B cell (primary cell): ENCODE data around the gene PLXNB2. TPM values are rescaled to one million over a fixed set of nuclear protein-coding genes. Genes with fewer than 3 reads are reported as not detected.

ENCODE experiments used
- ATAC-seq: fragments of 200-7000 bp; cut with Tn5 transposase; one replicate; pipeline ENCODE4 v1.10.0; 2021; ENCODE audit warnings: low read depth, mild to moderate bottlenecking, moderate number of reproducible peaks, moderate library complexity
- CTCF ChIA-PET: fragments of 350-600 bp; sonication (Branson Sonifier 250); formaldehyde crosslinking; loops from one replicate; lab custom pipeline; 2021; ENCODE audit warnings: antibody characterized with exemption, inconsistent platforms; lab: Charles Lee
- POLR2A ChIA-PET: fragments of 350-600 bp; sonication (Branson Sonifier 250); formaldehyde crosslinking; loops from one replicate; lab custom pipeline; 2021; ENCODE audit warnings: antibody characterized with exemption; lab: Charles Lee
- DNase-seq: peaks from one replicate; pipeline ENCODE4 v3.0.0; 2013
- H2AFZ ChIP-seq: 2 replicates; pipeline ENCODE4 v1.6.1; 2012; ENCODE audit warnings: mild to moderate bottlenecking, low read depth, low read length; ENCODE audit not compliant: insufficient read depth, poor library complexity, severe bottlenecking
- H3K27ac ChIP-seq, 2 donors: 1 replicate in 1 of 2; 2 replicates in 1 of 2; pipeline ENCODE4 v1.5.1; 2012 to 2013; ENCODE audit warnings: low read length in 2 of 2, mild to moderate bottlenecking in 2 of 2, moderate library complexity in 1 of 2
- H3K27me3 ChIP-seq, 4 experiments: fragments of 200-600 bp in 1 of 4; sonication (generic) in 1 of 4; replicated peaks in 1 of 4; 1 replicate in 2 of 4; 2 replicates in 2 of 4; pipeline versions ENCODE4 v1.6.1 to v1.7.0; 2013 to 2016; ENCODE audit warnings: low read length in 3 of 4, mild to moderate bottlenecking in 2 of 4, mixed read lengths in 1 of 4, moderate library complexity in 1 of 4; ENCODE audit not compliant: insufficient read depth in 4 of 4, control insufficient read depth in 3 of 4; ENCODE audit errors: control extremely low read depth in 1 of 4
- H3K36me3 ChIP-seq, 2 experiments: replicated peaks in 1 of 2; 1 replicate in 1 of 2; 2 replicates in 1 of 2; pipeline versions ENCODE4 v1.6.1 to v1.7.1; 2013; ENCODE audit warnings: low read length in 1 of 2; ENCODE audit not compliant: insufficient read depth in 2 of 2, control insufficient read depth in 1 of 2; ENCODE audit errors: control extremely low read depth in 1 of 2, extremely low read depth in 1 of 2
- H3K4me1 ChIP-seq, 2 donors: fragments of 200-600 bp in 1 of 2; sonication (generic) in 1 of 2; 1 replicate in 1 of 2; 2 replicates in 1 of 2; pipeline versions ENCODE4 v1.5.1 to v1.6.1; 2013 to 2017; ENCODE audit warnings: low read length in 2 of 2; ENCODE audit not compliant: control insufficient read depth in 2 of 2, insufficient read depth in 2 of 2
- H3K4me2 ChIP-seq: replicated peaks from 2 replicates; pipeline ENCODE3; 2012; ENCODE audit warnings: mild to moderate bottlenecking, low read depth, low read length; ENCODE audit not compliant: poor library complexity, severe bottlenecking
- H3K4me3 ChIP-seq, 5 experiments: fragments of 200-600 bp in 1 of 5; sonication (generic) in 1 of 5; 1 replicate in 3 of 5; 2 replicates in 2 of 5; pipeline versions ENCODE4 v1.5.1 to v1.7.0; 2011 to 2016; ENCODE audit warnings: low read length in 4 of 5, mild to moderate bottlenecking in 4 of 5, low read depth in 2 of 5, control low read depth in 1 of 5, moderate library complexity in 1 of 5; ENCODE audit not compliant: insufficient read depth in 1 of 5; ENCODE audit errors: control extremely low read depth in 1 of 5, extremely low read depth in 1 of 5
- H3K79me2 ChIP-seq: fragments of 200-600 bp; sonication (generic); one replicate; pipeline ENCODE4 v1.6.0; 2016; ENCODE audit warnings: low read length; ENCODE audit not compliant: control insufficient read depth, insufficient read depth
- H3K9ac ChIP-seq: fragments of 200-600 bp; sonication (generic); 2 replicates; pipeline ENCODE4 v1.6.1; 2017; ENCODE audit warnings: mild to moderate bottlenecking, low read length, moderate library complexity
- H3K9me3 ChIP-seq, 3 donors: one replicate each; pipeline versions ENCODE4 v1.6.1 to v1.7.1; 2013; ENCODE audit warnings: low read length in 2 of 3; ENCODE audit not compliant: control insufficient read depth in 2 of 3, insufficient read depth in 1 of 3; ENCODE audit errors: control extremely low read depth in 1 of 3
- H4K20me1 ChIP-seq: 2 replicates; pipeline ENCODE4 v1.6.0; 2012; ENCODE audit warnings: mild to moderate bottlenecking, low read length; ENCODE audit not compliant: insufficient read depth, control insufficient read depth, poor library complexity, severe bottlenecking
- H3K27ac Mint-ChIP-seq: one replicate; pipeline ENCODE4 v1.8.0; 2021; ENCODE audit warnings: mixed read lengths
- H3K27me3 Mint-ChIP-seq: one replicate; pipeline ENCODE4 v1.8.0; 2021; ENCODE audit warnings: mixed read lengths
- H3K4me1 Mint-ChIP-seq: one replicate; pipeline ENCODE4 v1.8.0; 2021; ENCODE audit warnings: mixed read lengths
- H3K4me3 Mint-ChIP-seq: one replicate; pipeline ENCODE4 v1.8.0; 2021; ENCODE audit warnings: mixed read lengths
- H3K9me3 Mint-ChIP-seq: one replicate; pipeline ENCODE4 v1.8.0; 2022; ENCODE audit warnings: mixed read lengths; ENCODE audit not compliant: insufficient read depth
- CTCF ChIP-seq: fragments of 200-600 bp; IDR thresholded peaks from one replicate; pipeline ENCODE4 v1.8.0; 2022; ENCODE audit warnings: antibody characterized with exemption, mild to moderate bottlenecking
- EZH2 ChIP-seq: IDR thresholded peaks from 2 replicates; pipeline ENCODE4 v1.6.1; 2012; ENCODE audit warnings: borderline replicate concordance, low read depth, mild to moderate bottlenecking, moderate library complexity, low read length; ENCODE audit not compliant: insufficient read depth, poor library complexity, severe bottlenecking
- WGBS: methylation state at CpG from one replicate; pipeline ENCODE4 v1.1.5; 2013; ENCODE audit warnings: missing lambda C conversion rate; ENCODE audit not compliant: insufficient coverage; 5-methylcytosine and 5-hydroxymethylcytosine counted together
- intact Hi-C: fragments of 100-400 bp; cut with micrococcal nuclease; formaldehyde crosslinking; loops from one replicate; pipeline ENCODE4 v1.10.0; 2022
- polyA plus RNA-seq: library from polyadenylated mRNA; depleted of rRNA; stranded (reverse); fragments of >200 nt; gene quantifications from 2 replicates; pipeline ENCODE4 v1.2.3, GENCODE V29; 2012
- total RNA-seq, 2 donors: library from RNA; stranded (reverse); fragments of 120-200 nt in 1 of 2; gene quantifications; 1 replicate in 1 of 2; 2 replicates in 1 of 2; pipeline versions ENCODE4 v1.2.3 to v1.2.4, GENCODE V29; 2013 to 2022

PLXNB2 gene
- total and polyA plus RNA-seq, 2 donors (not counting 1 experiment from before 2014, with no cell fraction given), result 5.2 to 31.4 TPM

DNA sequence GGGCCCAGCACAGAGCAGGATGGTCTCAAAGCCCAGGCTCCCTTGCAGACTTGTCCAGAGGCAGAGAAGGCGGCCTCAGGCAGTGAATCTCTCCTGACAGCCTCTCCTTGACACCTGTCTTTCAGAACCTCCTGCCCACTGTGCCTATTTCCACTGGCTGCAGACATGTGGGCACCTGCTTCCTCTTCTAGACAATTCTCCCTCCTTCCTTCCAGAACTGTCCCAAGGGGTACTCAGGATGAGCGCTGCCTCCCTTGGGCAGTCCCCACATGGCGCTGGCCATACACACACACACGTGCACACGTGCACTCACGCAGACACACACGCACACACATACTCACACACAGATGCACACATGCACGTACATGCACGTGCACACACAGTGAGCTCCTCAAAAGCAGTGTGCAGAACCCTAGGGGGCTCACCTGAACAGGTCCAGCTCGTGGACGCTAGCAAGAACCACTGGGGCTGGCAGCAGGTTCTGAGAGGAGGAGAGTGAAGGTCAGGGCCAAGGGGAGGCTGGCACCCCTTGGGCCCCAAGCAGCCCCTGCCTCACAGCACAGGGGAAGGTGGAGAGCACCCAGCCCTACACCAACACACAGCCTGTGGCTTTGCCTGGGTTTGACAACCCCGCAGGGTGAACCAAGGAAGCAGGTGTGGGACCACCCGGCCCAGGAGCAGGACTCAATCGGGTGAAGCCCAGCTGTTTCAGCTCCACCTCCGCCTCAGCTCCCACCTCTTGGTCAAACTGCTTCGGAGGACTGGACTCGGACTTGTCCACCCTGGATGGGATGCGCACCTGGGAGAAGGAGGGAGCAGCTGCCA, 8.1 kb upstream of the PLXNB2 start:
- no peaks in the 10 kb centered on the region for H3K27me3 Mint-ChIP-seq
- no peaks in the 10 kb centered on the region for H4K20me1 ChIP-seq
- no peak overlapping the region for H2AFZ ChIP-seq
- peak overlapping the region; percentile 97 for H3K27ac Mint-ChIP-seq
- intact Hi-C loops, result loop anchor here (2.0 kb wide), 1 partner anchor 15 kb away; no protein-coding TSS in a partner anchor
- POLR2A ChIA-PET, result interaction anchor here (0.6 to 7.0 kb wide), 7 partner anchors 11 to 125 kb away, joined by 3 to 61 read pairs (median 6); partner anchors contain the start of gene DENND6B
- H3K9me3 Mint-ChIP-seq, result no peaks in the 10 kb centered on the region
- no peak overlapping the region for H3K9ac ChIP-seq
- H3K36me3 ChIP-seq, result no peaks in the 10 kb centered on the region
- WGBS, result 47% methylated on average over 16 of the region's 18 CpGs
- no peak overlapping the region for H3K4me3 ChIP-seq
- peak; percentile 52 for DNase-seq
- TF ChIP-seq CTCF (no peak), EZH2 (no peak)
- no peaks in the 10 kb centered on the region for H3K79me2 ChIP-seq
- CTCF ChIA-PET, result interaction anchor here (0.6 to 5.1 kb wide), 11 partner anchors 8 to 210 kb away, joined by 3 to 37 read pairs (median 5); partner anchors contain the start of genes DENND6B and SCO2
- H3K27me3 ChIP-seq, result no peaks in the 10 kb centered on the region
- peak overlapping the region; percentile 77 for H3K4me3 Mint-ChIP-seq
- peak overlapping the region; percentile 93 for H3K4me2 ChIP-seq
- peak overlapping the region; percentile 63 to 71 for H3K27ac ChIP-seq
- peaks cover 0 to 2% (median 0%) of the 10 kb centered on the region in 3 donors for H3K9me3 ChIP-seq
- peaks cover 23 to 47% of the 10 kb centered on the region in 2 donors for H3K4me1 ChIP-seq
- peaks cover 46% of the 10 kb centered on the region for H3K4me1 Mint-ChIP-seq
- ATAC-seq, result peak; percentile 5
